Testis (tissue), 2 donors: ENCODE data around the gene TFAP2E.

Experiments used
- POLR2A ChIP-seq: fragments of 450-650 bp; IDR thresholded peaks from one replicate; pipeline ENCODE4 v1.6.1; 2017; ENCODE audit warnings: antibody characterized with exemption, mild to moderate bottlenecking, moderate library complexity
- TF ChIP-seq, protein P1 (sequence below), 3 experiments: fragments of 450-650 bp in 2 of 3; fragments of 200-600 bp in 1 of 3; sonication (generic) in 1 of 3; IDR thresholded peaks; one replicate each; pipeline ENCODE4 v1.5.1; 2016 to 2019; ENCODE audit warnings: antibody characterized with exemption in 3 of 3, mild to moderate bottlenecking in 2 of 3, moderate library complexity in 1 of 3

GRCh38 chr1:35555212-35555584 is 17.9 kb upstream of the TFAP2E start:
- TF ChIP-seq, protein P1, sequence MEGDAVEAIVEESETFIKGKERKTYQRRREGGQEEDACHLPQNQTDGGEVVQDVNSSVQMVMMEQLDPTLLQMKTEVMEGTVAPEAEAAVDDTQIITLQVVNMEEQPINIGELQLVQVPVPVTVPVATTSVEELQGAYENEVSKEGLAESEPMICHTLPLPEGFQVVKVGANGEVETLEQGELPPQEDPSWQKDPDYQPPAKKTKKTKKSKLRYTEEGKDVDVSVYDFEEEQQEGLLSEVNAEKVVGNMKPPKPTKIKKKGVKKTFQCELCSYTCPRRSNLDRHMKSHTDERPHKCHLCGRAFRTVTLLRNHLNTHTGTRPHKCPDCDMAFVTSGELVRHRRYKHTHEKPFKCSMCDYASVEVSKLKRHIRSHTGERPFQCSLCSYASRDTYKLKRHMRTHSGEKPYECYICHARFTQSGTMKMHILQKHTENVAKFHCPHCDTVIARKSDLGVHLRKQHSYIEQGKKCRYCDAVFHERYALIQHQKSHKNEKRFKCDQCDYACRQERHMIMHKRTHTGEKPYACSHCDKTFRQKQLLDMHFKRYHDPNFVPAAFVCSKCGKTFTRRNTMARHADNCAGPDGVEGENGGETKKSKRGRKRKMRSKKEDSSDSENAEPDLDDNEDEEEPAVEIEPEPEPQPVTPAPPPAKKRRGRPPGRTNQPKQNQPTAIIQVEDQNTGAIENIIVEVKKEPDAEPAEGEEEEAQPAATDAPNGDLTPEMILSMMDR (IDR thresholded peaks at IDR 0.05): no peak
- TF ChIP-seq POLR2A: no peak
